Astrocyte (in vitro differentiated cells and primary cell): ENCODE results near the gene ULBP1. TPM values are rescaled to one million over a fixed set of nuclear protein-coding genes. Genes with fewer than 3 reads are reported as not detected.

Source experiments
- DNase-seq: peaks from one replicate; pipeline ENCODE4 v3.0.0-alpha.2; 2010; ENCODE audit warnings: low read depth
- FAIRE-seq: peaks from 2 replicates; lab custom pipeline; 2011; peaks lifted over from hg19 to GRCh38; lab: Jason Lieb, UNC
- H2AFZ ChIP-seq: 2 replicates; pipeline ENCODE4 v1.6.0; 2012; ENCODE audit warnings: low read depth, low read length, inconsistent platforms
- H3K27ac ChIP-seq: 2 replicates; pipeline ENCODE4 v1.5.1; 2011; ENCODE audit warnings: low read depth, low read length, inconsistent platforms
- H3K27me3 ChIP-seq: 2 replicates; pipeline ENCODE4 v1.6.0; 2011; ENCODE audit warnings: low read length, inconsistent platforms; ENCODE audit not compliant: insufficient read depth
- H3K36me3 ChIP-seq: 2 replicates; pipeline ENCODE4 v1.5.1; 2011; ENCODE audit warnings: low read length, inconsistent platforms; ENCODE audit not compliant: insufficient read depth
- H3K4me1 ChIP-seq: 2 replicates; pipeline ENCODE4 v1.5.1; 2011; ENCODE audit warnings: low read length, inconsistent platforms; ENCODE audit not compliant: insufficient read depth
- H3K4me2 ChIP-seq: 2 replicates; pipeline ENCODE4 v1.6.0; 2012; ENCODE audit warnings: low read length, inconsistent platforms
- H3K4me3 ChIP-seq: 2 replicates; pipeline ENCODE4 v1.5.1; 2011; ENCODE audit warnings: low read depth, mild to moderate bottlenecking, low read length, inconsistent platforms; ENCODE audit not compliant: insufficient read depth
- H3K79me2 ChIP-seq: 2 replicates; pipeline ENCODE4 v1.6.0; 2012; ENCODE audit warnings: mild to moderate bottlenecking, low read length, inconsistent platforms; ENCODE audit not compliant: insufficient read depth
- H3K9ac ChIP-seq: 2 replicates; pipeline ENCODE4 v1.6.0; 2012; ENCODE audit warnings: mild to moderate bottlenecking, low read length, inconsistent platforms
- H3K9me3 ChIP-seq: 2 replicates; pipeline ENCODE4 v1.5.1; 2012; ENCODE audit warnings: low read depth, mild to moderate bottlenecking, low read length, inconsistent platforms; ENCODE audit not compliant: insufficient read depth
- H4K20me1 ChIP-seq: 2 replicates; pipeline ENCODE4 v1.6.0; 2012; ENCODE audit warnings: low read length, inconsistent platforms; ENCODE audit not compliant: insufficient read depth
- H3K27ac Mint-ChIP-seq: one replicate; pipeline ENCODE4 v1.8.0; 2021; ENCODE audit warnings: mild to moderate bottlenecking, mixed read lengths; ENCODE audit not compliant: unreplicated experiment
- H3K27me3 Mint-ChIP-seq: one replicate; pipeline ENCODE4 v1.8.0; 2021; ENCODE audit warnings: low read depth, mixed read lengths; ENCODE audit not compliant: unreplicated experiment
- H3K36me3 Mint-ChIP-seq: one replicate; pipeline ENCODE4 v1.8.0; 2021; ENCODE audit warnings: low read depth, mixed read lengths; ENCODE audit not compliant: unreplicated experiment
- H3K4me1 Mint-ChIP-seq: one replicate; pipeline ENCODE4 v1.8.0; 2021; ENCODE audit warnings: low read depth, mixed read lengths; ENCODE audit not compliant: unreplicated experiment
- H3K4me3 Mint-ChIP-seq: one replicate; pipeline ENCODE4 v1.8.0; 2021; ENCODE audit warnings: mild to moderate bottlenecking, moderate library complexity, mixed read lengths; ENCODE audit not compliant: unreplicated experiment
- H3K9me3 Mint-ChIP-seq: one replicate; pipeline ENCODE4 v1.8.0; 2021; ENCODE audit warnings: mild to moderate bottlenecking, mixed read lengths; ENCODE audit not compliant: unreplicated experiment
- EZH2 ChIP-seq: IDR thresholded peaks from 2 replicates; pipeline ENCODE4 v1.6.1; 2012; ENCODE audit warnings: mild to moderate bottlenecking, low read length, inconsistent platforms; ENCODE audit not compliant: insufficient read depth
- total RNA-seq: library from RNA; stranded (reverse); gene quantifications from 2 replicates; pipeline ENCODE4 v1.2.1, GENCODE V29; 2021
- TF ChIP-seq, protein P1 (sequence below): IDR thresholded peaks from 2 replicates; pipeline ENCODE4 v1.5.1; 2011; ENCODE audit warnings: low read depth, mild to moderate bottlenecking, inconsistent platforms, low read length, moderate library complexity; ENCODE audit not compliant: insufficient read depth

ULBP1 gene
- total RNA-seq, 1 donor from 2014 or later, result 7.4 TPM

DNA sequence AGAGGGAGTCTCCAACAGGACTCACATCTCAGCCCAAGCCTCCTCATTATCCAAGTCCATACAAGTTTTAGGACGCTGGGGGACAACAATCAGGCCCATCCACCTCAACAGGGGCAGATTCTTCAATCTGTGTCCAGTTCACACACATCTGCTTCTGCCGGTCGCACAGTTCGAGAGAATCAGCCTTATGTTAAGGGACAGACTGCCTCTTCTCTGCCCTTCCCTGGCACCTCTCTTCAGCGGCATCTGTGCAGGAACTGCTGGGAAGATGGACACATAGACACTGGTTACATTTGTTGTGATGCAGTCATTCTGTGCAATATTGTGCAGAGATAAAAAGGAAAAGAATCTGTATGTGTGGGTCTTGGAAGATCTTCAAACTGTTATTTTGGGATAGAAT, 21.0 kb downstream of the ULBP1 start:
- no peaks in the 10 kb centered on the region for H3K4me1 ChIP-seq
- H3K9me3 ChIP-seq, result peaks cover 18% of the 10 kb centered on the region
- peaks cover 81% of the 10 kb centered on the region for H3K27me3 ChIP-seq
- Mint-ChIP-seq H3K36me3 (peaks cover 2% of the 10 kb centered on the region), H3K4me3 (no peak overlapping the region), H3K4me1 (peaks cover 2% of the 10 kb centered on the region), H3K27ac (no peak overlapping the region), H3K27me3 (peaks cover 84% of the 10 kb centered on the region), H3K9me3 (peaks cover 27% of the 10 kb centered on the region)
- DNase-seq (no peak), FAIRE-seq (no peak)
- no peak overlapping the region for H3K4me3 ChIP-seq
- no peak overlapping the region for H3K4me2 ChIP-seq
- no peak overlapping the region for H2AFZ ChIP-seq
- no peaks in the 10 kb centered on the region for H3K79me2 ChIP-seq
- TF ChIP-seq, protein P1, sequence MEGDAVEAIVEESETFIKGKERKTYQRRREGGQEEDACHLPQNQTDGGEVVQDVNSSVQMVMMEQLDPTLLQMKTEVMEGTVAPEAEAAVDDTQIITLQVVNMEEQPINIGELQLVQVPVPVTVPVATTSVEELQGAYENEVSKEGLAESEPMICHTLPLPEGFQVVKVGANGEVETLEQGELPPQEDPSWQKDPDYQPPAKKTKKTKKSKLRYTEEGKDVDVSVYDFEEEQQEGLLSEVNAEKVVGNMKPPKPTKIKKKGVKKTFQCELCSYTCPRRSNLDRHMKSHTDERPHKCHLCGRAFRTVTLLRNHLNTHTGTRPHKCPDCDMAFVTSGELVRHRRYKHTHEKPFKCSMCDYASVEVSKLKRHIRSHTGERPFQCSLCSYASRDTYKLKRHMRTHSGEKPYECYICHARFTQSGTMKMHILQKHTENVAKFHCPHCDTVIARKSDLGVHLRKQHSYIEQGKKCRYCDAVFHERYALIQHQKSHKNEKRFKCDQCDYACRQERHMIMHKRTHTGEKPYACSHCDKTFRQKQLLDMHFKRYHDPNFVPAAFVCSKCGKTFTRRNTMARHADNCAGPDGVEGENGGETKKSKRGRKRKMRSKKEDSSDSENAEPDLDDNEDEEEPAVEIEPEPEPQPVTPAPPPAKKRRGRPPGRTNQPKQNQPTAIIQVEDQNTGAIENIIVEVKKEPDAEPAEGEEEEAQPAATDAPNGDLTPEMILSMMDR, result no peak
- no peak for TF ChIP-seq EZH2
- H4K20me1 ChIP-seq, result peaks cover 9% of the 10 kb centered on the region
- no peaks in the 10 kb centered on the region for H3K36me3 ChIP-seq
- H3K27ac ChIP-seq, result no peak overlapping the region
- no peak overlapping the region for H3K9ac ChIP-seq

DNA sequence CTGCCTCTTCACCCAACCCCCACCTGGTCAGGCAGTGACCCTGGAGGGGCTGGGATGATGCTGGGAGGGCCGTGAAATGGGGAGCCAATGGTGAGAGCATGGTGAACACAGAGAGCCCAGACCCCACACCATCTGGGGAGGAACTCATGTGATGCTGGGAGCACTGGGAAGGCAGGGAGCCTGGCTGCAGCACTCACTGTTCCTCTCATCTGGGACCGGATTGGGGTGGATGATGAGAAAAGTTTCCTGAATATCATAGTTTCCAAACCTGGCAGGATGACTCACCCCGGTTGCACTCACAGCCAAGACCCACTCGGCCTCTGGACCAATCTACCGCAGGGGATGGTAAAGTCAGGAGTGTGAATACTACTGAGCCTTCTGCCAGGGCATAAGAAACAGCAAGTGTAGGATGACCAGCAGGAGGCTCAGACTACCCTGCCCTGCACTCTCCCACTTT, 21.8 kb downstream of the ULBP1 start:
- Mint-ChIP-seq H3K4me1 (peaks cover 4% of the 10 kb centered on the region), H3K27me3 (peaks cover 88% of the 10 kb centered on the region), H3K9me3 (peaks cover 29% of the 10 kb centered on the region), H3K4me3 (no peak overlapping the region), H3K27ac (no peak overlapping the region), H3K36me3 (peaks cover 2% of the 10 kb centered on the region)
- H3K36me3 ChIP-seq, result no peaks in the 10 kb centered on the region
- TF ChIP-seq, protein P1, result no peak
- TF ChIP-seq EZH2, result no peak
- peaks cover 10% of the 10 kb centered on the region for H4K20me1 ChIP-seq
- no peak overlapping the region for H2AFZ ChIP-seq
- no peaks in the 10 kb centered on the region for H3K79me2 ChIP-seq
- no peak overlapping the region for H3K9ac ChIP-seq
- H3K4me1 ChIP-seq, result peaks cover 7% of the 10 kb centered on the region
- H3K27me3 ChIP-seq, result peaks cover 89% of the 10 kb centered on the region
- no peak overlapping the region for H3K4me2 ChIP-seq
- DNase-seq (no peak), FAIRE-seq (no peak)
- H3K4me3 ChIP-seq, result no peak overlapping the region
- H3K9me3 ChIP-seq, result peaks cover 18% of the 10 kb centered on the region
- no peak overlapping the region for H3K27ac ChIP-seq

DNA sequence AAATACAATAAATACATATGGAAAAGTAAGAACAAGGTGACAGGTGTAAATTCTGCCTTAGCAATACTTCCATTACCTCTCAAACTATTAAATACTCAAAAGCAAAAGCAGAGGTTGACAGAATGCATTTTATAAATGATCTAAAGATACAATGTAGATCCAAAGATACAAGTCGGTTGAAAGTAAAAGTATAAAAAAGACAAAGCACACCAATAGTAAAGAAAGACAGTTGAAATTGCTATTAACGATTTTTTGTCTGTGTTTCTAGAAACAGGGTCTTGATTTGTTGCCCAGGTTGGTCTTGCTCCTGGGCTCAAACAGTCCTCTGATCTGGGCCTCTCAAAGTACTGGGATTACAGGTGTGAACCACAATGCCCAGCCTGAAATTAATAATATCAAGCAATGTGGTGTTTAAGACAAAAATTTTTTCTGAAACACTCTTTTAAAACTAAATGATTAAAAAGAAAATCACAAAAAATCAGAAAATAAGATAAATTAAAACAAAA, 23.9 kb downstream of the ULBP1 start:
- peaks cover 9% of the 10 kb centered on the region for H4K20me1 ChIP-seq
- Mint-ChIP-seq H3K27ac (no peak overlapping the region), H3K36me3 (peaks cover 2% of the 10 kb centered on the region), H3K4me1 (peaks cover 5% of the 10 kb centered on the region), H3K27me3 (peaks cover 89% of the 10 kb centered on the region), H3K4me3 (no peak overlapping the region), H3K9me3 (peaks cover 25% of the 10 kb centered on the region)
- peaks cover 89% of the 10 kb centered on the region for H3K27me3 ChIP-seq
- H3K9me3 ChIP-seq, result peaks cover 18% of the 10 kb centered on the region
- no peak for TF ChIP-seq EZH2
- TF ChIP-seq, protein P1, result no peak
- no peak overlapping the region for H3K4me3 ChIP-seq
- H3K4me2 ChIP-seq, result no peak overlapping the region
- no peak for FAIRE-seq
- no peak overlapping the region for H3K27ac ChIP-seq
- H3K9ac ChIP-seq, result no peak overlapping the region
- H3K79me2 ChIP-seq, result no peaks in the 10 kb centered on the region
- DNase-seq, result no peak
- H2AFZ ChIP-seq, result no peak overlapping the region
- H3K4me1 ChIP-seq, result peaks cover 9% of the 10 kb centered on the region
- no peaks in the 10 kb centered on the region for H3K36me3 ChIP-seq
